C4-2B (cell line): ENCODE data around the gene KCNJ14.

Experiments
- ZFX ChIP-seq: fragments of 450-650 bp; IDR thresholded peaks from 2 replicates; pipeline ENCODE4 v1.6.1; 2017
- TF ChIP-seq, protein P1 (sequence below): fragments of 450-650 bp; conservative IDR thresholded peaks from 2 replicates; pipeline ENCODE4 v1.5.1; 2017; ENCODE audit warnings: mild to moderate bottlenecking

- TF ChIP-seq, protein P1, sequence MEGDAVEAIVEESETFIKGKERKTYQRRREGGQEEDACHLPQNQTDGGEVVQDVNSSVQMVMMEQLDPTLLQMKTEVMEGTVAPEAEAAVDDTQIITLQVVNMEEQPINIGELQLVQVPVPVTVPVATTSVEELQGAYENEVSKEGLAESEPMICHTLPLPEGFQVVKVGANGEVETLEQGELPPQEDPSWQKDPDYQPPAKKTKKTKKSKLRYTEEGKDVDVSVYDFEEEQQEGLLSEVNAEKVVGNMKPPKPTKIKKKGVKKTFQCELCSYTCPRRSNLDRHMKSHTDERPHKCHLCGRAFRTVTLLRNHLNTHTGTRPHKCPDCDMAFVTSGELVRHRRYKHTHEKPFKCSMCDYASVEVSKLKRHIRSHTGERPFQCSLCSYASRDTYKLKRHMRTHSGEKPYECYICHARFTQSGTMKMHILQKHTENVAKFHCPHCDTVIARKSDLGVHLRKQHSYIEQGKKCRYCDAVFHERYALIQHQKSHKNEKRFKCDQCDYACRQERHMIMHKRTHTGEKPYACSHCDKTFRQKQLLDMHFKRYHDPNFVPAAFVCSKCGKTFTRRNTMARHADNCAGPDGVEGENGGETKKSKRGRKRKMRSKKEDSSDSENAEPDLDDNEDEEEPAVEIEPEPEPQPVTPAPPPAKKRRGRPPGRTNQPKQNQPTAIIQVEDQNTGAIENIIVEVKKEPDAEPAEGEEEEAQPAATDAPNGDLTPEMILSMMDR, result no peak
- no peak for TF ChIP-seq ZFX
These were observed 20.1 kb downstream of the KCNJ14 start for GRCh38 chr19:48475369-48476068.
